HG02763 (cell line): ENCODE results near the gene AGTRAP.

ENCODE experiments used
- ATAC-seq: cut with Tn5 transposase; IDR thresholded peaks from one replicate; pipeline ENCODE4 v1.9.1; 2021; ENCODE audit warnings: mild to moderate bottlenecking, moderate library complexity; ENCODE audit not compliant: unreplicated experiment

Gene AGTRAP

GRCh38 chr1:11735854-11736745 is at the start of gene AGTRAP:
Gene AGTRAP, plus strand, starts transcription at chr1:11736136. Its CDS starts 73 bp downstream, at chr1:11736209.
- peak; percentile 53 for ATAC-seq

- no peak for ATAC-seq
Measured at GRCh38 chr1:11688506-11688905, 47.4 kb upstream of the AGTRAP start.

GRCh38 chr1:11690397-11691301 is 45.3 kb upstream of the AGTRAP start:
- no peak for ATAC-seq

- ATAC-seq = no peak
Measured at GRCh38 chr1:11691302-11691914, 44.5 kb upstream of the AGTRAP start, which contains the start of gene DRAXIN. Gene DRAXIN, plus strand, starts transcription at chr1:11691710. Its CDS starts 14,549 bp downstream, at chr1:11706259.

GRCh38 chr1:11691928-11692711 is 43.8 kb upstream of the AGTRAP start:
- ATAC-seq = no peak

GRCh38 chr1:11693024-11693590 is 42.8 kb upstream of the AGTRAP start:
- no peak for ATAC-seq

GRCh38 chr1:11693917-11694316 is 42.0 kb upstream of the AGTRAP start:
- ATAC-seq = no peak

- ATAC-seq = no peak
Measured at GRCh38 chr1:11695861-11696260, 40.1 kb upstream of the AGTRAP start.

- no peak for ATAC-seq
Measured at GRCh38 chr1:11697188-11697892, 38.6 kb upstream of the AGTRAP start.

- no peak for ATAC-seq
Measured at GRCh38 chr1:11697893-11698210, 38.1 kb upstream of the AGTRAP start.

GRCh38 chr1:11700601-11701467 is 35.1 kb upstream of the AGTRAP start:
- ATAC-seq = no peak

GRCh38 chr1:11701551-11701961 is 34.4 kb upstream of the AGTRAP start:
- no peak for ATAC-seq

GRCh38 chr1:11701981-11702803 is 33.7 kb upstream of the AGTRAP start:
- no peak for ATAC-seq

GRCh38 chr1:11703357-11704193 is 32.4 kb upstream of the AGTRAP start:
- no peak for ATAC-seq

- no peak for ATAC-seq
Measured at GRCh38 chr1:11704194-11704529, 31.8 kb upstream of the AGTRAP start.

- ATAC-seq = no peak
Measured at GRCh38 chr1:11704691-11705475, 31.1 kb upstream of the AGTRAP start.
